Colon (tissue), 2 donors: ENCODE results near the gene VPS39.
"Not testable (repeated sequence)": the region's sequence is repeated elsewhere in the genome, so short reads cannot be mapped to it uniquely, and the experiment has no call there.

ENCODE experiments used
- FAIRE-seq: peaks from 2 replicates; lab custom pipeline; 2012; peaks lifted over from hg19 to GRCh38; lab: Jason Lieb, UNC
- donor health status: control.
- donor health status: control.

The VPS39 gene

GRCh38 chr15:42207674-42208579 is at the start of gene VPS39:
Gene VPS39, minus strand, starts transcription at chr15:42208304. Its CDS starts 151 bp downstream, at chr15:42208153.
- FAIRE-seq = no peak

GRCh38 chr15:42253300-42253699 is 45.2 kb upstream of the VPS39 start:
- FAIRE-seq = no peak

GRCh38 chr15:42240823-42241222 is 32.7 kb upstream of the VPS39 start:
- FAIRE-seq = no peak

- no peak for FAIRE-seq
Measured at GRCh38 chr15:42239528-42240182, 31.6 kb upstream of the VPS39 start.

GRCh38 chr15:42233107-42233506 is 25.0 kb upstream of the VPS39 start:
- FAIRE-seq = no peak

GRCh38 chr15:42232606-42233005 is 24.5 kb upstream of the VPS39 start:
- no peak for FAIRE-seq

- no peak for FAIRE-seq
Measured at GRCh38 chr15:42231088-42231487, 23.0 kb upstream of the VPS39 start.

GRCh38 chr15:42228981-42229380 is 20.9 kb upstream of the VPS39 start:
- not testable (repeated sequence) for FAIRE-seq

- no peak for FAIRE-seq
Measured at GRCh38 chr15:42228036-42228435, 19.9 kb upstream of the VPS39 start.

GRCh38 chr15:42226648-42227047 is 18.5 kb upstream of the VPS39 start:
- no peak for FAIRE-seq

GRCh38 chr15:42220216-42220615 is 12.1 kb upstream of the VPS39 start:
- FAIRE-seq = no peak

GRCh38 chr15:42218953-42219592 is 11.0 kb upstream of the VPS39 start:
- no peak for FAIRE-seq

- no peak for FAIRE-seq
Measured at GRCh38 chr15:42217568-42217967, 9.5 kb upstream of the VPS39 start.

GRCh38 chr15:42215913-42216829 is 8.1 kb upstream of the VPS39 start:
- no peak for FAIRE-seq

GRCh38 chr15:42214600-42214999 is 6.5 kb upstream of the VPS39 start:
- no peak for FAIRE-seq

GRCh38 chr15:42213511-42213910 is 5.4 kb upstream of the VPS39 start:
- FAIRE-seq = no peak

GRCh38 chr15:42210696-42211095 is 2.6 kb upstream of the VPS39 start:
- no peak for FAIRE-seq

GRCh38 chr15:42206406-42206805 is 1.7 kb downstream of the VPS39 start:
- FAIRE-seq = no peak

GRCh38 chr15:42203891-42204290 is 4.2 kb downstream of the VPS39 start:
- no peak for FAIRE-seq

- no peak for FAIRE-seq
Measured at GRCh38 chr15:42202653-42203052, 5.5 kb downstream of the VPS39 start.

GRCh38 chr15:42201801-42202200 is 6.3 kb downstream of the VPS39 start:
- FAIRE-seq = no peak

GRCh38 chr15:42199126-42199525 is 9.0 kb downstream of the VPS39 start:
- FAIRE-seq = no peak
